Measurements from ENCODE around the gene KCNMB1. TPM values are rescaled to one million over a fixed set of nuclear protein-coding genes. Genes with fewer than 3 reads are reported as not detected.

KCNMB1 gene
- total and polyA plus RNA-seq, 10 of the 15 experiments (the other 5 are each of a cell fraction or from before 2014, with no cell fraction given), result 1.2 to 3.6 (median 2.6) TPM

GRCh38 chr5:170337045-170337733 lies 52.0 kb downstream of the KCNMB1 start:
- Histone ChIP-seq H4K20me1 (ENCODE audit: control insufficient read depth, insufficient read depth) (no peaks in the 10 kb centered on the region), H3K9me3 (replicated peaks; ENCODE audit: control insufficient read depth, insufficient read depth, low read length) (peaks cover 3% of the 10 kb centered on the region; the same call in 1 of the 3 replicates), H3K9ac (ENCODE audit: control insufficient read depth, insufficient read depth, low read length) (no peak overlapping the region), H3K79me2 (ENCODE audit: control insufficient read depth, insufficient read depth, low read length) (no peaks in the 10 kb centered on the region), H3K27ac (ENCODE audit: control insufficient read depth, insufficient read depth) (no peak overlapping the region), H3K27me3 (replicated peaks in 1 of 2; ENCODE audit: control insufficient read depth in 2 of 2, insufficient read depth in 2 of 2, low read length in 1 of 2) (no peaks in the 10 kb centered on the region), H2AFZ (ENCODE audit: control insufficient read depth, low read depth, low read length) (no peak overlapping the region), H3K4me2 (ENCODE audit: control insufficient read depth, insufficient read depth) (no peak overlapping the region), H3K4me3 (no peak overlapping the region), H3K36me3 (ENCODE audit: control insufficient read depth in 2 of 2, insufficient read depth in 2 of 2, low read length in 1 of 2) (no peaks in the 10 kb centered on the region), H3K4me1 (ENCODE audit: control insufficient read depth, insufficient read depth, low read length) (peaks cover 32% of the 10 kb centered on the region)
- CTCF ChIA-PET, result interaction anchor here (1.2 to 7.4 kb wide), 8 partner anchors 10 to 111 kb away, joined by 4 to 189 read pairs (median 72); partner anchors contain the start of gene LCP2
- BruUV-seq (replicated peaks), result no TSS peak
- no peak for FAIRE-seq
- intact Hi-C loops (cut with micrococcal nuclease; ENCODE audit: unreplicated experiment) (loop anchor here (10.0 kb wide), 1 partner anchor 232 kb away; the partner anchor contains the start of gene FOXI1), in situ Hi-C loops (cut with MboI) (loop anchor here (5.0 kb wide), 1 partner anchor 60 kb away; no protein-coding TSS in a partner anchor)
- no peak for ATAC-seq
- POLR2A ChIA-PET, result interaction anchor here (3.1 kb wide), 1 partner anchor 69 kb away, joined by 19 read pairs; no protein-coding TSS in a partner anchor
- DNase-seq (ENCODE audit: low read depth, low spot score), result no peak
- SMC1A ChIA-PET (ENCODE audit: uncharacterized antibody, unreplicated experiment), result interaction anchor here (0.7 to 7.2 kb wide), 10 partner anchors 8 to 118 kb away, joined by 3 to 122 read pairs (median 12); partner anchors contain the start of gene LCP2
- RAD21 ChIA-PET (ENCODE audit: unreplicated experiment), result interaction anchor here (1.0 to 5.6 kb wide), 6 partner anchors 24 to 112 kb away, joined by 3 to 98 read pairs (median 36); partner anchors contain the start of gene LCP2
- WGBS (ENCODE audit: insufficient coverage, insufficient replicate concordance, low lambda C conversion rate, missing lambda C conversion rate), result 62% methylated on average over 9 of the region's 9 CpGs
- TF ChIP-seq BCL11A (IDR thresholded peaks at IDR 0.05; ENCODE audit: low read depth, low read length), result no peak
- TF ChIP-seq STAT1 (conservative IDR thresholded peaks at IDR 0.05), result no peak
- TF ChIP-seq NR2C1 (IDR thresholded peaks at IDR 0.05), result no peak
- no peak for TF ChIP-seq RUNX3 (IDR thresholded peaks at IDR 0.05; ENCODE audit: low read length)
- TF ChIP-seq MLLT1 (IDR thresholded peaks at IDR 0.05), result no peak
- no peak for TF ChIP-seq EGR1 (IDR thresholded peaks at IDR 0.05; ENCODE audit: borderline replicate concordance in 1 of 2, low read depth in 2 of 2, low read length in 2 of 2)
- TF ChIP-seq RB1 (IDR thresholded peaks at IDR 0.05; ENCODE audit: borderline replicate concordance), result no peak
- no peak for TF ChIP-seq E4F1 (IDR thresholded peaks at IDR 0.05; ENCODE audit: borderline replicate concordance, partially characterized antibody)
- TF ChIP-seq SIN3A (IDR thresholded peaks at IDR 0.05; ENCODE audit: low read depth, low read length), result no peak
- no peak for TF ChIP-seq BHLHE40 (IDR thresholded peaks at IDR 0.05; ENCODE audit: borderline replicate concordance in 1 of 2, low read depth in 2 of 2, low read length in 1 of 2)
- TF ChIP-seq IKZF2 (IDR thresholded peaks at IDR 0.05), result no peak
- no peak for TF ChIP-seq CHD2 (IDR thresholded peaks at IDR 0.05; ENCODE audit: borderline replicate concordance, low read depth, low read length)
- no peak for TF ChIP-seq MEF2A (IDR thresholded peaks at IDR 0.05; ENCODE audit: insufficient read depth, low read depth, low read length)
- no peak for TF ChIP-seq EP300 (IDR thresholded peaks at IDR 0.05; ENCODE audit: borderline replicate concordance in 1 of 2, control insufficient read depth in 1 of 2, low read depth in 2 of 2, low read length in 2 of 2)
- no peak for TF ChIP-seq E2F4 (IDR thresholded peaks at IDR 0.05; ENCODE audit: low read depth, low read length)
- no peak for TF ChIP-seq CHD1 (IDR thresholded peaks at IDR 0.05; ENCODE audit: low read depth, low read length)
- TF ChIP-seq SPI1 (IDR thresholded peaks at IDR 0.05; ENCODE audit: borderline replicate concordance, insufficient read depth, low read depth, low read length), result no peak
- no peak for TF ChIP-seq JUNB (IDR thresholded peaks at IDR 0.05)
- TF ChIP-seq ZNF384 (IDR thresholded peaks at IDR 0.05; ENCODE audit: borderline replicate concordance, low read depth, low read length), result no peak
